B cell (primary cell): Measurements from ENCODE around the gene AMIGO2.

ENCODE experiments used
- CTCF ChIP-seq: fragments of 200-600 bp; IDR thresholded peaks from one replicate; pipeline ENCODE4 v1.8.0; 2022; ENCODE audit warnings: antibody characterized with exemption, mild to moderate bottlenecking
- EZH2 ChIP-seq: IDR thresholded peaks from 2 replicates; pipeline ENCODE4 v1.6.1; 2012; ENCODE audit warnings: borderline replicate concordance, low read depth, mild to moderate bottlenecking, moderate library complexity, low read length; ENCODE audit not compliant: insufficient read depth, poor library complexity, severe bottlenecking

DNA sequence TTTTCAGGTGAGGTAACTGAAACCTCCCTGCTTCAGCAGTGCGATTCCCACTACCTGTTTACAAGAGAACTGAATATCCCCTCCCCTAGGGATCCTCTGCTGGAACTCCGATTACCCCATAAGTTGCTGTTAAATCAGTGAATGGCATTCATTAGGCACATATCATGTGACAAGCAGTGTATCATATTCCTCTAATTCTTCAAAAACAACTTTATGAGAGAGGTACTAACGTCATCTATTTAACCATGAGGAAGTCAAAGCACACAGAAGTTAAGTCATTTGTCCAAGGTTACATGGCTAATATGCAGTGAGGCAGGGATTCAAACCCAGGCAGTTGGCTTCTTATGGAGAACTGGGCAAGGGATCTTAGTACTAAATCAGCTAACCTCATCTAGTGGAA, 44.3 kb downstream of the AMIGO2 start:
- no peak for TF ChIP-seq CTCF
- no peak for TF ChIP-seq EZH2
